Esophagus muscularis mucosa (tissue), 4 donors: Measurements from ENCODE around the gene MICAL3.

Experiments
- EP300 ChIP-seq: sonication (generic); formaldehyde crosslinking; IDR thresholded peaks from one replicate; pipeline ENCODE4 v1.6.1; 2017; ENCODE audit warnings: antibody characterized with exemption
- POLR2A ChIP-seq: fragments of 450-650 bp; IDR thresholded peaks from one replicate; pipeline ENCODE4 v1.6.1; 2017; ENCODE audit warnings: antibody characterized with exemption, moderate library complexity, mild to moderate bottlenecking, low read depth
- POLR2AphosphoS5 ChIP-seq, 2 donors: sonication (generic); formaldehyde crosslinking; IDR thresholded peaks; one replicate each; pipeline ENCODE4 v1.6.1; 2017; ENCODE audit warnings: antibody characterized with exemption in 2 of 2
- TF ChIP-seq, protein P1 (sequence below), 3 experiments: fragments of 200-600 bp in 2 of 3; fragments of 450-650 bp in 1 of 3; sonication (generic) in 2 of 3; IDR thresholded peaks; one replicate each; pipeline ENCODE4 v1.5.1; 2017 to 2019; ENCODE audit warnings: antibody characterized with exemption in 3 of 3, mild to moderate bottlenecking in 2 of 3, moderate library complexity in 1 of 3

- TF ChIP-seq, protein P1, sequence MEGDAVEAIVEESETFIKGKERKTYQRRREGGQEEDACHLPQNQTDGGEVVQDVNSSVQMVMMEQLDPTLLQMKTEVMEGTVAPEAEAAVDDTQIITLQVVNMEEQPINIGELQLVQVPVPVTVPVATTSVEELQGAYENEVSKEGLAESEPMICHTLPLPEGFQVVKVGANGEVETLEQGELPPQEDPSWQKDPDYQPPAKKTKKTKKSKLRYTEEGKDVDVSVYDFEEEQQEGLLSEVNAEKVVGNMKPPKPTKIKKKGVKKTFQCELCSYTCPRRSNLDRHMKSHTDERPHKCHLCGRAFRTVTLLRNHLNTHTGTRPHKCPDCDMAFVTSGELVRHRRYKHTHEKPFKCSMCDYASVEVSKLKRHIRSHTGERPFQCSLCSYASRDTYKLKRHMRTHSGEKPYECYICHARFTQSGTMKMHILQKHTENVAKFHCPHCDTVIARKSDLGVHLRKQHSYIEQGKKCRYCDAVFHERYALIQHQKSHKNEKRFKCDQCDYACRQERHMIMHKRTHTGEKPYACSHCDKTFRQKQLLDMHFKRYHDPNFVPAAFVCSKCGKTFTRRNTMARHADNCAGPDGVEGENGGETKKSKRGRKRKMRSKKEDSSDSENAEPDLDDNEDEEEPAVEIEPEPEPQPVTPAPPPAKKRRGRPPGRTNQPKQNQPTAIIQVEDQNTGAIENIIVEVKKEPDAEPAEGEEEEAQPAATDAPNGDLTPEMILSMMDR (IDR thresholded peaks at IDR 0.05), result no peak
- TF ChIP-seq POLR2A, result no peak
- TF ChIP-seq EP300, result no peak
- TF ChIP-seq POLR2AphosphoS5 (IDR thresholded peaks at IDR 0.05), result no peak
Measured at GRCh38 chr22:18062421-18062820, 38.1 kb upstream of the MICAL3 start.
